ENCODE measurements around the gene UGGT2. TPM values are rescaled to one million over a fixed set of nuclear protein-coding genes. Genes with fewer than 3 reads are reported as not detected.

The UGGT2 gene
- total RNA-seq, 2 experiments from 2014 or later = 1.8 TPM; not detected in 1

DNA sequence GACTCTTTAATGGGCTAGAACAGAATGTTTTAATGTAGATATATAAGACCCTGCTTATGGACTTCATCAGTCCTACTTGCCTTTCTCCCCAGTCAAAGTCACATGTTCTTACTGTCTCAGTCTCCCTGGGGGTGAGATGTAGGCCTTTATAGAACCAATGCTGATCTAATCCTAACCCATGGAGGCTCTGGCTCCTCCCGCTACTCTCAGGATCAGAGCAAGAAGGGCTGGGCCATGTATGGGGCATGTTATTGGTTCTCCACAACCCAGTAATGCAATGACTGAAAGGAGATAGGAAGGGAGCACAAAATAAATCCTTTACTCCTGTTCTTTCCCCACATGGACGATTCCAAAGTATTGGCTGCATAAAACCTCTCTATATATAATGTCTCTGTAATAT is 82.3 kb downstream of the UGGT2 start:
- no TSS peak for BruUV-seq (replicated peaks)
- TF ChIP-seq EZH2phosphoT487 (IDR thresholded peaks at IDR 0.05; ENCODE audit: borderline replicate concordance, low read depth, low read length) = no peak
- no peak for TF ChIP-seq CTCF (conservative IDR thresholded peaks at IDR 0.05; ENCODE audit: low read length)
- no peaks in the 10 kb centered on the region for H3K79me2 ChIP-seq (ENCODE audit: insufficient read depth, low read depth, low read length)

DNA sequence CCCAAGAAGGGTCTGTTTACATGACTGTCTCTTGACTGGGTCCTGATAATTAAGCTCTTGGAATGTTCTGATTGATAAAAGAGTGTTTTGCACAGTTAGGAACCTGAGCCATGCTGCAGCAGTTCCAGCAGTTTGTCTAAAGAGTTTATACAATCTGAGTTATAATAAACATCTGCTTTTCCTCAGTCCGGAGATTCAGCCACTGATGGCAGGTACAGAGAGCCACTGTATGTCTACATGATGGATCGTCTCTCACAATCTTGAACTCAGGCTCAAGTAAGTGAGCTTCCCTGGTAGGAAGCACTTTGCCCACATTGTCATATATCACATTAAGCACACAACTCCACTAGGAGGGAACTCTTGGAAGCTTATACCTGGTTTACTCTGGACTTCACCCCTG is 84.3 kb downstream of the UGGT2 start:
- H4K20me1 ChIP-seq (ENCODE audit: insufficient read depth, low read length) = no peaks in the 10 kb centered on the region
- ChIA-PET CTCF (ENCODE audit: unreplicated experiment) (no interaction called here), POLR2A (no interaction called here)
- BruUV-seq (replicated peaks) = no TSS peak
- H3K27ac ChIP-seq (ENCODE audit: low read depth, low read length, poor library complexity, severe bottlenecking) = no peak overlapping the region
- TF ChIP-seq CTCF (conservative IDR thresholded peaks at IDR 0.05; ENCODE audit: low read length) (no peak), EZH2phosphoT487 (IDR thresholded peaks at IDR 0.05; ENCODE audit: borderline replicate concordance, low read depth, low read length) (no peak)
- no peaks in the 10 kb centered on the region for H3K4me1 ChIP-seq (ENCODE audit: insufficient read depth, low read length, poor library complexity, severe bottlenecking)
- no peak for DNase-seq (ENCODE audit: low spot score)
- H3K9me2 ChIP-seq (ENCODE audit: insufficient read depth, low read length) = no peaks in the 10 kb centered on the region
- no peak overlapping the region for H2AFZ ChIP-seq (ENCODE audit: low read length)
- H3K36me3 ChIP-seq (ENCODE audit: insufficient read depth, low read length) = no peaks in the 10 kb centered on the region
- intact Hi-C loops (cut with micrococcal nuclease; ENCODE audit: unreplicated experiment) = no loop called here
- no peak overlapping the region for H3K4me3 ChIP-seq (ENCODE audit: low read depth, low read length, poor library complexity, severe bottlenecking)
- H3K79me2 ChIP-seq (ENCODE audit: insufficient read depth, low read depth, low read length) = no peaks in the 10 kb centered on the region
- H3K9me3 ChIP-seq (ENCODE audit: low read length) = no peaks in the 10 kb centered on the region
- no peak overlapping the region for H3K4me2 ChIP-seq (ENCODE audit: low read length)

More for the DNA sequence above, 82.3 kb downstream of the UGGT2 start:
- Histone ChIP-seq H3K4me2 (ENCODE audit: low read length) (no peak overlapping the region), H3K27ac (ENCODE audit: low read depth, low read length, poor library complexity, severe bottlenecking) (no peak overlapping the region), H3K9me2 (ENCODE audit: insufficient read depth, low read length) (no peaks in the 10 kb centered on the region), H3K4me1 (ENCODE audit: insufficient read depth, low read length, poor library complexity, severe bottlenecking) (no peaks in the 10 kb centered on the region), H4K20me1 (ENCODE audit: insufficient read depth, low read length) (no peaks in the 10 kb centered on the region), H2AFZ (ENCODE audit: low read length) (no peak overlapping the region), H3K9me3 (ENCODE audit: low read length) (no peaks in the 10 kb centered on the region), H3K36me3 (ENCODE audit: insufficient read depth, low read length) (no peaks in the 10 kb centered on the region), H3K4me3 (ENCODE audit: low read depth, low read length, poor library complexity, severe bottlenecking) (no peak overlapping the region)
- no peak for DNase-seq (ENCODE audit: low spot score)
- intact Hi-C loops (cut with micrococcal nuclease; ENCODE audit: unreplicated experiment) = no loop called here
- POLR2A ChIA-PET = no interaction called here
- CTCF ChIA-PET (ENCODE audit: unreplicated experiment) = no interaction called here

GRCh38 chr13:95957331-95957730 is 95.9 kb downstream of the UGGT2 start:
- no peak overlapping the region for H3K27ac ChIP-seq (ENCODE audit: low read depth, low read length, poor library complexity, severe bottlenecking)
- no peaks in the 10 kb centered on the region for H4K20me1 ChIP-seq (ENCODE audit: insufficient read depth, low read length)
- H2AFZ ChIP-seq (ENCODE audit: low read length) = no peak overlapping the region
- DNase-seq (ENCODE audit: low spot score) = no peak
- intact Hi-C loops (cut with micrococcal nuclease; ENCODE audit: unreplicated experiment) = no loop called here
- no peak overlapping the region for H3K4me3 ChIP-seq (ENCODE audit: low read depth, low read length, poor library complexity, severe bottlenecking)
- no peaks in the 10 kb centered on the region for H3K36me3 ChIP-seq (ENCODE audit: insufficient read depth, low read length)
- H3K4me1 ChIP-seq (ENCODE audit: insufficient read depth, low read length, poor library complexity, severe bottlenecking) = no peaks in the 10 kb centered on the region
- H3K79me2 ChIP-seq (ENCODE audit: insufficient read depth, low read depth, low read length) = no peaks in the 10 kb centered on the region
- CTCF ChIA-PET (ENCODE audit: unreplicated experiment) = no interaction called here
- POLR2A ChIA-PET = no interaction called here
- no TSS peak for BruUV-seq (replicated peaks)
- no peaks in the 10 kb centered on the region for H3K9me3 ChIP-seq (ENCODE audit: low read length)
- H3K4me2 ChIP-seq (ENCODE audit: low read length) = no peak overlapping the region
- no peaks in the 10 kb centered on the region for H3K9me2 ChIP-seq (ENCODE audit: insufficient read depth, low read length)
- TF ChIP-seq CTCF (conservative IDR thresholded peaks at IDR 0.05; ENCODE audit: low read length) (no peak), EZH2phosphoT487 (IDR thresholded peaks at IDR 0.05; ENCODE audit: borderline replicate concordance, low read depth, low read length) (no peak)

All from OCI-LY7 (cell line).